Subcutaneous abdominal adipose tissue (tissue), 5 donors: Measurements from ENCODE around the gene USP7.

Experiments used
- H3K27ac ChIP-seq: one replicate; pipeline ENCODE4 v1.7.0; 2013; ENCODE audit warnings: low read depth, mild to moderate bottlenecking, inconsistent platforms, low read length, moderate library complexity
- H3K27me3 ChIP-seq, 5 donors: one replicate each; pipeline ENCODE4 v1.7.0; 2013; ENCODE audit warnings: low read length in 5 of 5, inconsistent platforms in 1 of 5; ENCODE audit not compliant: control insufficient read depth in 5 of 5, insufficient read depth in 4 of 5
- H3K36me3 ChIP-seq, 5 donors: one replicate each; pipeline ENCODE4 v1.7.0; 2013; ENCODE audit warnings: low read length in 5 of 5; ENCODE audit not compliant: control insufficient read depth in 5 of 5, insufficient read depth in 5 of 5
- H3K4me1 ChIP-seq, 5 donors: one replicate each; pipeline ENCODE4 v1.7.0; 2013; ENCODE audit warnings: low read length in 5 of 5, mild to moderate bottlenecking in 3 of 5, moderate library complexity in 1 of 5; ENCODE audit not compliant: control insufficient read depth in 5 of 5, insufficient read depth in 5 of 5
- H3K4me3 ChIP-seq, 5 donors: one replicate each; pipeline ENCODE4 v1.7.0; 2013; ENCODE audit warnings: low read length in 5 of 5, low read depth in 1 of 5
- H3K9ac ChIP-seq, 5 donors: one replicate each; pipeline ENCODE4 v1.7.0; 2013; ENCODE audit warnings: low read length in 5 of 5, mild to moderate bottlenecking in 4 of 5, moderate library complexity in 3 of 5
- H3K9me3 ChIP-seq, 5 donors: one replicate each; pipeline ENCODE4 v1.7.0; 2013; ENCODE audit warnings: low read length in 5 of 5; ENCODE audit not compliant: control insufficient read depth in 5 of 5
- donor health status: healthy.
- donor health status: healthy.
- donor health status: healthy.
- donor health status: healthy.
- donor health status: healthy.

Gene USP7

DNA sequence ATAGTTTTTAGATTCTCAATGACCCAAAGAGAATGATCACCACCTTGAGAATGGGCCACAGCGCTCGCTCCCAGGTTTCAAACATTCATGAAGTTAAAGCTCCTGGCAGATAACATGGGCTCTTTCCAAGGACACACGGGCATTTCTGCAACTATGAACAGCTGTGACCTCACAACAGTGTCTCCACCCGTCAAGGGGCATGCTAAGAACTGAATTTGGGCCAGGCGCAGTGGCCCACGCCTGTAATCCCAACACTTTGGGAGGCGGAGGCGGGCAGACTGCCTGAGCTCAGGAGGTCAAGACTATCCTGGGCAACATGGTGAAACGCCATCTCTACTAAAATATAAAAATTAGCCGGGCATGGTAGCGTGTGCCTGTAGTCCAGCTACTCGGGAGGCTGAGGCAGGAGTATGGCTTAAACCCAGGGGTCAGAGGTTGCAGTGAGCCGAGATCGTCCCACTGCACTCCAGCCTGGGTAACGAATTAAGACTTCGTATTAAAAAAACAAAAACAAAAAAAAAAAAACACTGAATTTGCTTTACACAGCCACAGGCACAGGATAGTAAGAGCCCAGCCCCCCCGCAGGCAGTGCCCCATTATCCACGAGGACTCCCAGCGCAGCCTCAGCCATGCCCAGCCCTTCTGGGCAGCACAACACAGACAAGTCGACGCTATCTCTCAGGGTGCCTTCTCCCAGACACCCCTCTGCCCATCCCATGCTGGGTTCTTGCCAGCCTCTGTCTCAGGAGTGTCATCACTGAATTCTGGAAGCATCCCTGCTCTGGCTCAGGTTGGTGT is 7.2 kb downstream of the USP7 start:
- Histone ChIP-seq H3K4me1 (peaks cover 14 to 82% (median 76%) of the 10 kb centered on the region in 5 donors), H3K27ac (no peak overlapping the region), H3K27me3 (no peaks in the 10 kb centered on the region), H3K36me3 (no peaks in the 10 kb centered on the region), H3K9ac (no peak overlapping the region), H3K4me3 (peak overlapping the region in 1 of 5 donors; percentile 25), H3K9me3 (no peaks in the 10 kb centered on the region)

- no peaks in the 10 kb centered on the region for H3K36me3 ChIP-seq
- H3K4me1 ChIP-seq = peaks cover 14 to 82% (median 76%) of the 10 kb centered on the region in 5 donors
- H3K9me3 ChIP-seq = no peaks in the 10 kb centered on the region
- no peaks in the 10 kb centered on the region for H3K27me3 ChIP-seq
- H3K4me3 ChIP-seq = no peak overlapping the region
- no peak overlapping the region for H3K27ac ChIP-seq
- no peak overlapping the region for H3K9ac ChIP-seq
These were observed 7.9 kb downstream of the USP7 start for GRCh38 chr16:8955828-8956227.

DNA sequence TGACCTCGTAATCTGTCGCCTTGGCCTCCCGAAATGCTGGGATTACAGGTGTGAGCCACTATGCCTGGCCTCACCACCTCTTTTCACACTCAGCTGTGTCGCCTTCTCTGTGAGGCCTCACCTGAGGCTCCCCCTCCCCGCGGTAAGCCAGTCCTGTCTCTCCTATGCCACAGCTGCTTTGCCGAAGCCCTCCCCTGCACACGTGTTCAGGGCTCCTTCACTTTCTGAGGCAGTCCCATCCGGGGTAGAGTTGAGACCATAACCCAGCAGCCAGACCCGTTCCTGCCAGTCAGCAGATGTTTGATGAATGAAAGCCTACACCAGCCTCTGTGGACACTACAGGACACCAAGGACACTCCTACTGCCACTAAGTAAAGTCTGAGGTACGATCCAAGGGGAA is 10.6 kb downstream of the USP7 start:
- Histone ChIP-seq H3K9me3 (no peaks in the 10 kb centered on the region), H3K9ac (no peak overlapping the region), H3K27me3 (no peaks in the 10 kb centered on the region), H3K4me1 (peaks cover under 1 to 73% (median 67%) of the 10 kb centered on the region in 5 donors), H3K36me3 (no peaks in the 10 kb centered on the region), H3K4me3 (no peak overlapping the region), H3K27ac (no peak overlapping the region)

DNA sequence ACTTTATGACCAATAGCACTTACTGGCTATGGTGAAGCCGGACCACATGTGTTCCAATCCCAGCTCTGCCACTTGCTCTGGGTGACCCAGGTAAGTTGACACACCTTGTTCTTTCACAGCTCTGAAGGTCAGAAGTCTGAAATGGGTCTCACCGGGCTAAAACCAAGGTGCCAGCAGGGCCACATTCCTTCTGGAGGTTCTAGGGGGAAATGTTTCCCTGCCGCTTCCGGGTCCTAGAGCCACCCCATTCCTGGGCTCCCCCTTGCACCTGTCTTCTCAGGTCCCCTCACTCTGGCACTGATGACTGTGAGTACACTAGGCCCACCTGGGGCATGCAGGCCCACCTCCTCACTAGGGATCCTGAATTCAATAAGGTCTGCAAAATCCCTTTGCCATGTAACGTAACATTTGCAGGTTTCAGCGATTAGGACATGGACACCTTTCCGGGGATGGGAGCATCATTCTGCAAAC is 11.4 kb downstream of the USP7 start:
- no peaks in the 10 kb centered on the region for H3K36me3 ChIP-seq
- H3K9me3 ChIP-seq = no peaks in the 10 kb centered on the region
- H3K4me3 ChIP-seq = no peak overlapping the region
- no peaks in the 10 kb centered on the region for H3K27me3 ChIP-seq
- peaks cover 0 to 72% (median 66%) of the 10 kb centered on the region in 5 donors for H3K4me1 ChIP-seq
- H3K27ac ChIP-seq = no peak overlapping the region
- no peak overlapping the region for H3K9ac ChIP-seq

- no peaks in the 10 kb centered on the region for H3K36me3 ChIP-seq
- H3K4me1 ChIP-seq = peaks cover 0 to 70% (median 62%) of the 10 kb centered on the region in 5 donors
- no peaks in the 10 kb centered on the region for H3K9me3 ChIP-seq
- no peak overlapping the region for H3K9ac ChIP-seq
- no peak overlapping the region for H3K4me3 ChIP-seq
- H3K27me3 ChIP-seq = no peaks in the 10 kb centered on the region
- H3K27ac ChIP-seq = no peak overlapping the region
These were observed 12.0 kb downstream of the USP7 start for GRCh38 chr16:8951447-8952280.

DNA sequence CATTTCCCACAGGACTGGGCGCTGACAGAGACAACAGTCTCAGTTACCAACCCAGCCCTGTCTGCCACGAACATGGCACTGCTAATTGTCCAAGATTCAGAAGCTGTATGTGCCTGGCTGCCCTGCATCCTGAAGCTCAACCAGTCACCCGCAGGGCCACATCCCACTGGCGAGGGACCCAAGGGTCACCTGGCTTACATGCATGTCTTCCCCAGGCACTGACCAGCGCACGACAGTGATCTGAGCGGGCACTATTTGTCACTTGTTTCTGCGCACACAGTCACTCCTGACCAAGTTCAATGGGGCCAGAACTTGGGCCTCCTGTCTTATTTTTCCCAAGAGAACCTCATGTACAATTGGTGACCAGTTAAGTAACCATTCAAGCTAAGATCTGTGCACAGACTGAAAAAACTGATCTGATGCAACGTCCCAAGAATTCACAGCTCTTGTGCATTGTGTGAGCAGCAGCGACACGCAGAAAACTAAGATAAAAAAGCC is 13.1 kb downstream of the USP7 start:
- H3K27me3 ChIP-seq = no peaks in the 10 kb centered on the region
- H3K9ac ChIP-seq = no peak overlapping the region
- H3K4me1 ChIP-seq = peaks cover 0 to 65% (median 55%) of the 10 kb centered on the region in 5 donors
- H3K9me3 ChIP-seq = no peaks in the 10 kb centered on the region
- no peak overlapping the region for H3K4me3 ChIP-seq
- H3K27ac ChIP-seq = no peak overlapping the region
- H3K36me3 ChIP-seq = no peaks in the 10 kb centered on the region

- Histone ChIP-seq H3K27me3 (no peaks in the 10 kb centered on the region), H3K9me3 (no peaks in the 10 kb centered on the region), H3K36me3 (no peaks in the 10 kb centered on the region), H3K4me1 (peaks cover 0 to 62% (median 54%) of the 10 kb centered on the region in 5 donors), H3K9ac (no peak overlapping the region), H3K4me3 (no peak overlapping the region), H3K27ac (no peak overlapping the region)
These were observed 13.9 kb downstream of the USP7 start for GRCh38 chr16:8949536-8950418.

GRCh38 chr16:8948831-8949230 is 14.9 kb downstream of the USP7 start:
- Histone ChIP-seq H3K36me3 (no peaks in the 10 kb centered on the region), H3K4me3 (no peak overlapping the region), H3K9ac (no peak overlapping the region), H3K27ac (no peak overlapping the region), H3K27me3 (no peaks in the 10 kb centered on the region), H3K4me1 (peaks cover 0 to 71% (median 63%) of the 10 kb centered on the region in 5 donors), H3K9me3 (no peaks in the 10 kb centered on the region)

DNA sequence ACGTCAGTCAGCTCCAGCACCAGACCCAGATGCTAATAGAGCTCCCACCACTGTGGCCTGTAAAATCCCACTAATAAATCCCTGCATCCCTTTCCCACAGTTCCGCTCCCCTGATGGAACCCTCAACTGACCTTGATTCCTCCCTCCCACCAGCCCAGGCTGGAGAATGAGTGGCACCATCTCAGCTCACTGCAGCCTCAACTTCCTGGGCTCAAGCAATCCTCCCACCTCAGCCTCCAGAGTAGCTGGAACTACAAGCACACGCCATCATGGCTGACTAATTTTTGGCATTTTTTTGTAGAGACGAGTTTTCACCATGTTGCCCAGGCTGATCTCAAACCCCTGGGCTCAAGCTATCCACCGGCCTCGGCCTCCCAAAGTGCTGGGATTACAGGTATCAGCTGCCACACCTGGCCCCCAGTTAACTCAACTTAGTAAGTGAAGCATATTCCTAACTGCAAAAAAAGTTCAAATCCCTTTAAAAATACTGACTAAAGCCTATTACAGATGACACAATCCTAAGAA is 15.6 kb downstream of the USP7 start:
- Histone ChIP-seq H3K4me1 (peaks cover 0 to 76% (median 67%) of the 10 kb centered on the region in 5 donors), H3K9me3 (no peaks in the 10 kb centered on the region), H3K27ac (no peak overlapping the region), H3K4me3 (no peak overlapping the region), H3K27me3 (no peaks in the 10 kb centered on the region), H3K36me3 (no peaks in the 10 kb centered on the region), H3K9ac (no peak overlapping the region)
